ENCODE results near the gene DENND5A.

GRCh38 chr11:9146477-9146876 lies 118.7 kb downstream of the DENND5A start:
- TF ChIP-seq CTCF (IDR thresholded peaks at IDR 0.05) (no peak), POLR2A (IDR thresholded peaks at IDR 0.05) (no peak), EP300 (IDR thresholded peaks at IDR 0.05) (no peak), POLR2AphosphoS5 (IDR thresholded peaks at IDR 0.05) (no peak)
